Measurements from ENCODE around the gene PDE3B.
A peak's percentile ranks its signal among the peaks of the same experiment; 100 is the strongest.

- TF ChIP-seq CTCF (IDR thresholded peaks at IDR 0.05) (peak in 3 of 4 experiments; percentile 19 to 54 (median 48)), POLR2A (IDR thresholded peaks at IDR 0.05) (no peak), POLR2AphosphoS5 (IDR thresholded peaks at IDR 0.05) (no peak)
Observed at GRCh38 chr11:14789879-14790484, 146.4 kb downstream of the PDE3B start.

Data from prostate gland (tissue), 2 donors.